NOMO-1 treated with dmso at 0.1 percent for 144 hours (cell line): ENCODE results near the gene PAXIP1.

Source experiments
- DNase-seq: peaks from one replicate; lab custom pipeline; 2025; ENCODE audit not compliant: unreplicated experiment; lab: John Stamatoyannopoulos, UW

PAXIP1 gene

GRCh38 chr7:154997840-154998370 lies 5.0 kb downstream of the PAXIP1 start:
- DNase-seq: no peak

- DNase-seq: no peak
Observed at GRCh38 chr7:154996756-154997155, 6.2 kb downstream of the PAXIP1 start.

- no peak for DNase-seq
Observed at GRCh38 chr7:154996101-154996500, 6.8 kb downstream of the PAXIP1 start.

GRCh38 chr7:154994996-154995395 lies 7.9 kb downstream of the PAXIP1 start:
- no peak for DNase-seq

- DNase-seq: no peak
Observed at GRCh38 chr7:154990964-154991540, 11.9 kb downstream of the PAXIP1 start.

- no peak for DNase-seq
Observed at GRCh38 chr7:154987571-154987970, 15.4 kb downstream of the PAXIP1 start.

- DNase-seq: no peak
Observed at GRCh38 chr7:154986200-154986945, 16.6 kb downstream of the PAXIP1 start.

- DNase-seq: no peak
Observed at GRCh38 chr7:154985230-154985629, 17.7 kb downstream of the PAXIP1 start.

GRCh38 chr7:154984601-154985188 lies 18.2 kb downstream of the PAXIP1 start:
- DNase-seq: no peak

- DNase-seq: no peak
Observed at GRCh38 chr7:154978017-154978416, 24.9 kb downstream of the PAXIP1 start.

- no peak for DNase-seq
Observed at GRCh38 chr7:154977250-154977649, 25.7 kb downstream of the PAXIP1 start.

GRCh38 chr7:154976844-154977243 lies 26.1 kb downstream of the PAXIP1 start:
- DNase-seq: no peak

GRCh38 chr7:154975984-154976383 lies 26.9 kb downstream of the PAXIP1 start:
- DNase-seq: no peak

- DNase-seq: no peak
Observed at GRCh38 chr7:154973381-154973780, 29.5 kb downstream of the PAXIP1 start.

GRCh38 chr7:154968336-154969001 lies 34.5 kb downstream of the PAXIP1 start:
- no peak for DNase-seq

- DNase-seq: no peak
Observed at GRCh38 chr7:154967401-154967955, 35.4 kb downstream of the PAXIP1 start.

GRCh38 chr7:154965014-154965413 lies 37.9 kb downstream of the PAXIP1 start:
- no peak for DNase-seq

- no peak for DNase-seq
Observed at GRCh38 chr7:154960063-154960790, 42.7 kb downstream of the PAXIP1 start.

GRCh38 chr7:154956427-154956826 lies 46.5 kb downstream of the PAXIP1 start:
- no peak for DNase-seq

GRCh38 chr7:154953006-154953684 lies 49.8 kb downstream of the PAXIP1 start:
- DNase-seq: no peak
